Occipital lobe (tissue), 2 donors: ENCODE results near the gene PDE4DIP. TPM values are rescaled to one million over a fixed set of nuclear protein-coding genes. Genes with fewer than 3 reads are reported as not detected.
"Not testable (repeated sequence)": the region's sequence is repeated elsewhere in the genome, so short reads cannot be mapped to it uniquely, and the experiment has no call there.

Experiments
- DNase-seq: peaks from one replicate; lab custom pipeline; 2025; lab: John Stamatoyannopoulos, UW
- total RNA-seq: library from RNA; depleted of rRNA; stranded (reverse); fragments of >200 nt; gene quantifications from one replicate; pipeline ENCODE4 v1.2.3, GENCODE V29; 2014

Gene PDE4DIP
- total RNA-seq, 1 donor from 2014 or later, result 353 TPM

GRCh38 chr1:148969126-148969525 is 124.9 kb downstream of the PDE4DIP start:
- not testable (repeated sequence) for DNase-seq

GRCh38 chr1:148975453-148975852 is 131.2 kb downstream of the PDE4DIP start:
- not testable (repeated sequence) for DNase-seq

GRCh38 chr1:148975866-148976537 is 131.8 kb downstream of the PDE4DIP start:
- DNase-seq, result not testable (repeated sequence)

- not testable (repeated sequence) for DNase-seq
Observed at GRCh38 chr1:148977785-148978184, 133.6 kb downstream of the PDE4DIP start.

GRCh38 chr1:148989378-148989777 is 145.2 kb downstream of the PDE4DIP start:
- not testable (repeated sequence) for DNase-seq

- not testable (repeated sequence) for DNase-seq
Observed at GRCh38 chr1:148990233-148990788, 146.1 kb downstream of the PDE4DIP start.

- DNase-seq, result not testable (repeated sequence)
Observed at GRCh38 chr1:148991818-148992217, 147.6 kb downstream of the PDE4DIP start.

GRCh38 chr1:148992364-148992763 is 148.1 kb downstream of the PDE4DIP start:
- DNase-seq, result not testable (repeated sequence)

- not testable (repeated sequence) for DNase-seq
Observed at GRCh38 chr1:148996449-148997224, 152.4 kb downstream of the PDE4DIP start.

GRCh38 chr1:148997405-148997804 is 153.2 kb downstream of the PDE4DIP start:
- DNase-seq, result not testable (repeated sequence)

- not testable (repeated sequence) for DNase-seq
Observed at GRCh38 chr1:149002664-149003063, 158.4 kb downstream of the PDE4DIP start.

- DNase-seq, result not testable (repeated sequence)
Observed at GRCh38 chr1:149008326-149008725, 164.1 kb downstream of the PDE4DIP start.

- DNase-seq, result not testable (repeated sequence)
Observed at GRCh38 chr1:149008769-149009168, 164.5 kb downstream of the PDE4DIP start.

GRCh38 chr1:149009761-149010160 is 165.5 kb downstream of the PDE4DIP start:
- DNase-seq, result not testable (repeated sequence)

- DNase-seq, result not testable (repeated sequence)
Observed at GRCh38 chr1:149012599-149012998, 168.4 kb downstream of the PDE4DIP start.

GRCh38 chr1:149013513-149013912 is 169.3 kb downstream of the PDE4DIP start:
- DNase-seq, result not testable (repeated sequence)

GRCh38 chr1:149015522-149015921 is 171.3 kb downstream of the PDE4DIP start:
- DNase-seq, result not testable (repeated sequence)

GRCh38 chr1:149016626-149017025 is 172.4 kb downstream of the PDE4DIP start:
- DNase-seq, result not testable (repeated sequence)

- DNase-seq, result not testable (repeated sequence)
Observed at GRCh38 chr1:149018577-149018976, 174.3 kb downstream of the PDE4DIP start.

- not testable (repeated sequence) for DNase-seq
Observed at GRCh38 chr1:149024327-149024726, 180.1 kb downstream of the PDE4DIP start.

- not testable (repeated sequence) for DNase-seq
Observed at GRCh38 chr1:149033916-149034315, 189.7 kb downstream of the PDE4DIP start.

GRCh38 chr1:149043056-149043455 is 198.8 kb downstream of the PDE4DIP start:
- DNase-seq, result not testable (repeated sequence)
